HG03039 (cell line): ENCODE data around the gene TMEM51.

Experiments used
- ATAC-seq: cut with Tn5 transposase; IDR thresholded peaks from one replicate; pipeline ENCODE4 v1.9.1; 2021; ENCODE audit warnings: mild to moderate bottlenecking, moderate library complexity; ENCODE audit not compliant: unreplicated experiment

Gene TMEM51

GRCh38 chr1:15152318-15153183 is 996 bp upstream of the TMEM51 start:
- ATAC-seq = no peak

- no peak for ATAC-seq
Measured at GRCh38 chr1:15153842-15154479, 414 bp downstream of the TMEM51 start.

GRCh38 chr1:15154480-15155036 is 1.0 kb downstream of the TMEM51 start:
- ATAC-seq = no peak

GRCh38 chr1:15155191-15155590 is 1.6 kb downstream of the TMEM51 start:
- no peak for ATAC-seq

- ATAC-seq = no peak
Measured at GRCh38 chr1:15155888-15156741, 2.6 kb downstream of the TMEM51 start.

DNA sequence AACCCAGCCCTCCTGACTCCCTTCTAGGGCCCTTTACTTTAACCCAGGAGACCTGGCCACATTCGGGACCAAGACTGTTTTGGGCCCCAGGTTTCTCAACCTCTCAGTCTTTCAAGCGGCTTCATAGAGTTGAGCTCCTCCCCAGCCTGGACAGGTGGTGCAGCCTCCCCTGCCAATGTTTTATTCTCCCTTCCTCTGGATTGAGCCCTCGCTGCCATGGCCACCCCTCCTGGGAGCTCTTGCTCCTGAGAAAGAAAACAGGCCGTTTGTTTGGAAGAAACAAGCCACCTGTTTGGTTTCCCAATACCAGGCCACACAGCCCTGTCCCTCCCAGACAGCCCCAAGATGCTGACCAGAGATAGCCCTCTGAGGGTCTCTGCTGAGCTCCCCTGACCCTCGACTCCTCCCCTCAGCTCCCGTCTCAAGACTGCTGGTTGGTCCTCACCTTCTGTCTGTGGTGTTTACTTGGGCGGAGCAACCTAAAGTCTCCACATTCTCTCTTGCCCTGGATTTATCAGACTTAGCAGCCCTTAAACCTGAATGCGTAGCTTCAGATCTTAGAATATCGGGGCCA is 3.3 kb downstream of the TMEM51 start:
- ATAC-seq = no peak

DNA sequence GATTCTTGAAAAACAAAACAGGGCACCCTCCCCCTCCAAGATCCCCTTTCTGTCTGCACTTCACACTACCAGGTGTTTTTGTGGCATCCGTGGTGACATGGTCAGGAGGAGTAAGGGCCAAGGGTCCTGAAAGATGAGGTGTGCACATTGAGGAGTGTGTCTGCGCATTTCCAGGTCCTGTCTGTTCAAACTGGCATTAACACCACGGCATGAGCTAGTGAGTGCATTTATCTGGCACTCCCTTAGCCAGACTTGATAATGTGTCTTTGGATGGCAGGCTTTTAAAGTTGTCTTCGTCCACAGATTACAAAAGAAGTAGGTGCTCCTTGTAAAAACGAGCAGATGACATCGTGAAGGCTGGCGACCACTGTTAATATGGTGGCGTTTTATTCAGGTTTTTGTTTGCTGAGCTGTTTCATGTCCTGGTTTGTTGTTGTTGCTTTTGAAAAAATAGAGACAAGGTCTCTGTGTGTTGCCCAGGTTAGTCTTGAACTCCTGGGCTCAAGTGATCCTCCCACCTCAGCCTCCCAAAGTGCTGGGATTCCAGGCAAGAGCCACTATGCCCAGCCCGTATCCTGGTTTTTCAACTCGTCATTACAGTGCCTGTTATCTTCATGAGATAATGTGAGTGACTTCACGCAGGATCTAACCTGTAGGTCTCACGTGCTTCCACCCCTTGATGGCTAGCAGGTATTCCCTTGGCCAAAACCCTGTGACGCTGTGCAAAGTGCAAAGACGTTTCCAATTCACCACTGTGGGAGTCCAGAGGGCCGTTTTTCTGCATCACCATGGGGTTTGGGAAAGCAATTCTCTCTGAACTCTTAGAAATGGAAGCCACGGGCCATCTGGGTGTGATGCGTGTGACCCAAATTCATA is 4.2 kb downstream of the TMEM51 start:
- ATAC-seq = no peak

GRCh38 chr1:15158506-15159165 is 5.1 kb downstream of the TMEM51 start:
- no peak for ATAC-seq

DNA sequence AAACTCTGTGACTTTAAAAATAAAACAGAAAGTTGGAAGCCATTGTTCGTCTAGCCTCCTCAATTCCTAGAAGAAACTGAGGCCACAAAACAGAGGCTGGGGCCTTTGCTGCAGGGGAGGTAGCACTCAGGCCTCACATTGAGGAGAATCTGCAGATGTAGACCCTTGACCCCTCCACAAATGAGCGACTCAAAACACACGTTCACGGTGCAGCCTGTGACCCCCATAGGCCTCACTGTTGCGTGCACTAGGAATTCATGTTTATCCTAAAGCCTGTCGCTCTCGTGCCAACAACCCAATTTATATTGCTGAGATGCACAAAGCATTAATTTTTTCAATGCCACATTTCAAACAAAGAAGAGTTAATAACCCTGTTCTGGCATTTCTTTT is 5.6 kb downstream of the TMEM51 start:
- no peak for ATAC-seq

DNA sequence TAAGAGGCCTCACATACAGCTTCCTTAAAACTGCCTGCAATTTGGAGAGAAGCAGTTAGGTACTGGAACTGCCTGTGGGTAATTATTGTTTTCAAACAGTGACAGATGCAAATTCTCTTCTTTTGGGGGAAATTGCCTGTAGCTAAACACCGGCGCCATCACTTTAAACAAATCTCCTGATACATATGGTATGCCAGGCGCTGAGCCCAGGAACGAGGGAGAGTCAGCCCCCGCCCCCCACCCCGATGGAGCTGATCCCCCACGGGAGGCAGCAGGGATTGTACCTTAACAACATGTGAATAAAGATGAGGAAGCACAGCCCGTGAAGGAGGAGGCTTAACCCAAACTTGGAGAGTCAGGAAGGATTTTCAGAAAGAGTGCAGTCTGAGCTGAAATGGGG is 7.1 kb downstream of the TMEM51 start:
- ATAC-seq = no peak

DNA sequence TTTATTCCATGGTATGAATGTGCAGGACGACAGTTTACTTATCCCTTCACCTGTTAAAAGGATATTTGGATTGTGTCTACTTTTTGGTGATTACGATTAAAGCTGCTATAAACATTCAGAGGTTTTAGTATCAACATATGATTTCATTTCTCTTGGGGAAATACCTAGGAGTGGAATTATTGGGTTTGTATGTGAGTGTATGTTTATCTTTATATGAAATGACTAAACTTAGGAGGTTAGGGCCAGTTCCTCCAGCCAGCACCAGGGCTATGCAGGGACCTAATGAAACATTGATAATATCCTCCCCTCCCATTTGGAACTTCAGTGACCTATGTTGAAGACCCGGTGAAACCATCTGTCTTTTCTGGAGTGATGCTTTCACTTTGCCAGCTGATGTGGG is 13.8 kb downstream of the TMEM51 start:
- no peak for ATAC-seq

DNA sequence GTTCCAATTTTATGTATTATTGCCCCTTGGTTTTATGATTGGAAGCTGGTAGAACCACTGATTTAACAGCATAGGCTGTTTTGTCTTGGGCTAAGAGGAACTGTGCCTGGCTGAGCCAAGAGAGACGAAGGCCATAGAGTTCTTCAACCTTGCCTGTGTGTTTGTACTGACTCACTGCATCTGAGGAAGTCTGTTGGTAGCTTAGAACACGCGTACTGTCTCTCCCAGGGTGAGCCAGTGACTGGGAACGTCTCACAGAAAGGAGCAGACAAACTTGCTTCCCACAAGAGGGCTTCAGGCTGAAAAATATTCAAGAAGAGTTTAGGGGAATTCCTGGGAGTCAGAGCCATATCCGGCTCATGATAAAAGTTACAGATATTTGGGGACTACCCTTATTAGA is 14.9 kb downstream of the TMEM51 start:
- no peak for ATAC-seq

- no peak for ATAC-seq
Measured at GRCh38 chr1:15170071-15170470, 16.5 kb downstream of the TMEM51 start.

DNA sequence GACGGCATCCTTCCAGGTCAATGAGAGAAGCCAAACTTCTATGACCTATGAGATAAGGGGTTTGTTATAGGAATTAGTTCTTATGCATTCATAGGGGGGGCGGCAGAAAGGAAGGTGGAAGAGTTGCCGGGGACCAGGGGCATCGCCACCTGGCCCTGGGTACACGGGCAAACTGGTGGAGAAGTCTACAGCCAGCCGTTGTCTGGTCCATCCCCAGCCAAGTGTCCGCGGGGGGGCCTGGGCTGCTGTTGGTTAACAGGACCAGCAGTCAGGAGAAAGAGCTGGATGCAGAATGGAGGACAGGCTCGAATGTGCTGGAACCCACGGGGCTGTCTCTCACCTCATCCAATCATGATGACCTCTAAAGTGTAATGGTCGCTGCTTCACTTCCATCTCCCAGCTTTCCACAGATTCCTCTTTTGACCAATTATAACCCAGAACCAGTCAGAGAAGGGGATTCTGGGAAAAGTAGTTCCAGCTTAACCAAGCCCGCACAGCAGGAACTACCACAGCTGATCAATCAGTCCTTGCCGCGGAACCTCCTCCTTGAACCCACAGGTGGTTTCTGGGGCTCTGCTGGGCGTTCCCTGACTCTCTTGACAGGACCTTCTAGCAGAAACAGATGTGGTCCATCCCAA is 17.8 kb downstream of the TMEM51 start:
- no peak for ATAC-seq

DNA sequence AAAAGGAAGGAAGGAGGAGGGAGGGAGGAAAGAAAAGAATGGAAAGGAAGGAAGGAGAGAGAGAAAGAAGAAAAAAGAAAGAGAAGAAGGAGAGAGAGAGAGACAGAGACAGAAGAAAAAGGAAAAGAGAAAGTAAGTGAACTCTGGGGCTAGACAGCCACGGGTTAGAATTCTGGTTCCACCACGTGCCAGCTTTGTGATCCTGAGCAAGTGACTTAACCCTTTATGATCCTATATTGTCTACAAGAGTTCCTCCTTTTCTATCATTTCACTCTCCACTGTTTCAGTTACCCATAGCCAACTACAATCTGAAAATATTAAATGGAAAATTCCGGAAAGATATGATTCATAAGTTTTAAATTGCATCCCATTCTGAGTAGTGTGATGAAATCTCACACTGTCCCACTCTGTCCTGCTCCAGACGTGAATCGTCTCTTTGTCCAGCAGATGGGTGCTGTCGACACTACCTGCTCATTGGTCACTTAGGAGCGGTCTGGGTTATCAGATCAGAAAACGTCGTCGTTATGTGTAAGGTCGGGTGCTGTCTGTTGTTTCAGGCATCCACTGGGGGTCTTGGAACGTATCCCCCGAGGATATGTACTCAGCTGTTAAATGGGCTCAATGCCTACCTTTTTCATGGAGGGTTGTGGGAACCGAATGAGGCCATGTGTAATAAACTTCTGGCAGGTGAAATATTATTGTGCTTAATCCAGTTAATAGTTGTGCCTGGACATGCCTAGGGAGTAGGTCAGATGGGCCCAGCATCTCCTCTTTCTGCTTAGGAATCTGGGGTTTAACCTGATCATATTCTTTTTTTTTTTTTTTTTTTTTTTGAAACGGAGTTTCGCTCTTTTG is 19.1 kb downstream of the TMEM51 start:
- ATAC-seq = no peak

GRCh38 chr1:15173863-15174614 is 20.5 kb downstream of the TMEM51 start:
- ATAC-seq = no peak

GRCh38 chr1:15174615-15174983 is 21.1 kb downstream of the TMEM51 start:
- no peak for ATAC-seq
